ENCODE measurements around the gene A3GALT2.

- TF ChIP-seq POLR2A (IDR thresholded peaks at IDR 0.05; ENCODE audit: low read depth, low read length): no peak
- TF ChIP-seq SPI1 (IDR thresholded peaks at IDR 0.05; ENCODE audit: low read depth, low read length): no peak
- TF ChIP-seq POLR2AphosphoS5 (IDR thresholded peaks at IDR 0.05; ENCODE audit: low read depth, low read length): no peak
- no peak for TF ChIP-seq TAF1 (IDR thresholded peaks at IDR 0.05; ENCODE audit: low read depth, low read length)
- TF ChIP-seq POU2F2 (IDR thresholded peaks at IDR 0.05; ENCODE audit: low read depth, low read length): no peak
Observed at GRCh38 chr1:33310702-33311101, 10.2 kb downstream of the A3GALT2 start.

Data from GM12891 (cell line).